ENCODE results near the gene RYR2.

DNA sequence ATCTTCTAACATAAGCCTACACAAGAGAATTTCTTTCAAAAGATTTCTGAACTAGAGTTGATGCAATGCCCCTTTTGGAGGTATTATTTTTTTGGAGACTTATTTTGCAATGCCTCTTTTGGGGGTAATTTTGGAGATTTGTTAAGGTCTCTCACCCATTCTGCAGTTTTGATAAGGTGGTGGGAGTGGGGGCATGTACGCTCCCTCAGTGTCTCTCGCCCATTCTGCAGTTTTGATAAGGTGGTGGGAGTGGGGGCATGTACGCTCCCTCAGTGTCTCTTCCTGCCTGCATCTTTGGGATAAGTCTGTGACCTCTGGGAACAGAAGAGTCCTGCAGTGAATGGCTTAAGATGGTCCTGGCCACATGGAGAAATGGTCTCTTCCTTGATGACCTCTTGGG lies 536.6 kb downstream of the RYR2 start:
- TF ChIP-seq GATA2 (IDR thresholded peaks at IDR 0.05; ENCODE audit: low read depth, low read length) = no peak
- no peak for TF ChIP-seq GATA3 (IDR thresholded peaks at IDR 0.05; ENCODE audit: low read depth, low read length)

Measured in SH-SY5Y (cell line).